GM12874 (cell line): Measurements from ENCODE around the gene SIGLEC10.

Experiments used
- CTCF ChIP-seq: IDR thresholded peaks from 2 replicates; pipeline ENCODE4 v1.5.1; 2011; ENCODE audit warnings: low read depth, mild to moderate bottlenecking, control low read depth, low read length, moderate library complexity; ENCODE audit not compliant: insufficient read depth

Gene SIGLEC10

GRCh38 chr19:51364200-51365106 is 53.0 kb downstream of the SIGLEC10 start:
- TF ChIP-seq CTCF, result no peak

GRCh38 chr19:51361239-51361638 is 56.2 kb downstream of the SIGLEC10 start:
- no peak for TF ChIP-seq CTCF
